ENCODE measurements around the gene CD99. TPM values are rescaled to one million over a fixed set of nuclear protein-coding genes. Genes with fewer than 3 reads are reported as not detected.

CD99 gene
- total and polyA plus RNA-seq, 9 of the 15 experiments (the other 6 are each of a cell fraction or from before 2014, with no cell fraction given) = 5.0 to 55.3 (median 34.5) TPM

- TF ChIP-seq CHD2 (IDR thresholded peaks at IDR 0.05; ENCODE audit: low read depth, low read length) = no peak
- TF ChIP-seq MXI1 (IDR thresholded peaks at IDR 0.05; ENCODE audit: low read depth, low read length) = no peak
- TF ChIP-seq TARDBP (IDR thresholded peaks at IDR 0.05) = no peak
- TF ChIP-seq CEBPG (CRISPR knock-in tag; IDR thresholded peaks at IDR 0.05) = no peak
- TF ChIP-seq CEBPG (tag; conservative IDR thresholded peaks at IDR 0.05 in 1 of 2, IDR thresholded peaks at IDR 0.05 in 1 of 2) = no peak
- TF ChIP-seq KAT7 (CRISPR knock-in tag; IDR thresholded peaks at IDR 0.05; ENCODE audit: borderline replicate concordance) = no peak
- TF ChIP-seq VEZF1 (CRISPR knock-in tag; IDR thresholded peaks at IDR 0.05) = no peak
- TF ChIP-seq SAFB (IDR thresholded peaks at IDR 0.05; ENCODE audit: borderline replicate concordance, low read depth, low read length) = no peak
- no peak for TF ChIP-seq GATA2 (CRISPR knock-in tag; IDR thresholded peaks at IDR 0.05)
Observed at GRCh38 chrX:2714551-2714950, 23.5 kb downstream of the CD99 start (continued).

GRCh38 chrX:2715066-2715600 lies 24.0 kb downstream of the CD99 start:
- no peak for ATAC-seq
- FAIRE-seq = no peak
- WGBS (ENCODE audit: insufficient coverage, low coverage, missing lambda C conversion rate) = 61% methylated on average over 7 of the region's 11 CpGs
- in situ Hi-C loops (cut with MboI) = no loop called here
- H3K36me3 ChIP-seq (ENCODE audit: control insufficient read depth, insufficient read depth, low read length) = no peaks in the 10 kb centered on the region
- no peaks in the 10 kb centered on the region for H3K9me3 ChIP-seq (replicated peaks; ENCODE audit: control insufficient read depth, insufficient read depth, low read depth, low read length)
- H3K9ac ChIP-seq (ENCODE audit: insufficient read depth in 1 of 2, low read depth in 2 of 2, low read length in 2 of 2) = no peak overlapping the region
- no peak for DNase-seq (ENCODE audit: extremely low read depth in 1 of 4, low spot score in 3 of 4)
- no peaks in the 10 kb centered on the region; a peak in 1 of 5 replicates for H3K4me1 ChIP-seq (replicated peaks in 1 of 2; ENCODE audit: control insufficient read depth in 2 of 2, insufficient read depth in 2 of 2, low read length in 2 of 2)
- no peak overlapping the region for H3K27ac ChIP-seq (ENCODE audit: extremely low read depth, low read depth, low read length)
- no peaks in the 10 kb centered on the region for H4K20me1 ChIP-seq (replicated peaks; ENCODE audit: control insufficient read depth, insufficient read depth, low read length)
- CTCF ChIA-PET (ENCODE audit: low intra/inter-chr PET ratio) = no interaction called here
- H3K4me2 ChIP-seq (ENCODE audit: insufficient read depth, low read length) = no peak overlapping the region
- H3K79me2 ChIP-seq (ENCODE audit: control insufficient read depth, insufficient read depth, low read length) = no peaks in the 10 kb centered on the region
- H3K4me3 ChIP-seq = no peak overlapping the region
- BruUV-seq (replicated peaks) = no TSS peak
- no peaks in the 10 kb centered on the region for H3K27me3 ChIP-seq (ENCODE audit: control insufficient read depth in 2 of 2, insufficient read depth in 2 of 2, low read length in 2 of 2)
- intact Hi-C loops (cut with micrococcal nuclease) = no loop called here
- POLR2A ChIA-PET = no interaction called here
- H3K9me1 ChIP-seq (ENCODE audit: control insufficient read depth, insufficient read depth, low read length) = no peaks in the 10 kb centered on the region
- H2AFZ ChIP-seq (ENCODE audit: low read depth, low read length) = no peak overlapping the region
- TF ChIP-seq SMARCE1 (IDR thresholded peaks at IDR 0.05) (no peak), SREBF1 (IDR thresholded peaks at IDR 0.05; ENCODE audit: borderline replicate concordance, low read depth, low read length) (no peak), ZNF668 (CRISPR knock-in tag; IDR thresholded peaks at IDR 0.05) (no peak), RBM34 (IDR thresholded peaks at IDR 0.05; ENCODE audit: borderline replicate concordance, insufficient read depth, low read length) (no peak), ZFPM2 (CRISPR knock-in tag; IDR thresholded peaks at IDR 0.05) (no peak), RBFOX2 (IDR thresholded peaks at IDR 0.05; ENCODE audit: low read depth, low read length) (no peak), THRAP3 (IDR thresholded peaks at IDR 0.05; ENCODE audit: borderline replicate concordance) (no peak), NR0B1 (IDR thresholded peaks at IDR 0.05; ENCODE audit: partially characterized antibody) (no peak), ZC3H8 (IDR thresholded peaks at IDR 0.05) (no peak), BRF2 (IDR thresholded peaks at IDR 0.05; ENCODE audit: borderline replicate concordance, insufficient read depth, insufficient read length) (no peak), NR1H2 (CRISPR knock-in tag; IDR thresholded peaks at IDR 0.05) (no peak), STAT5A (IDR thresholded peaks at IDR 0.05; ENCODE audit: borderline replicate concordance, low read length) (no peak)
